HG02973 (cell line): ENCODE data around the gene KLRC3.
"Not testable (repeated sequence)": the region's sequence is repeated elsewhere in the genome, so short reads cannot be mapped to it uniquely, and the experiment has no call there.

Source experiments
- ATAC-seq: cut with Tn5 transposase; IDR thresholded peaks from one replicate; pipeline ENCODE4 v1.9.1; 2021; ENCODE audit warnings: moderate library complexity; ENCODE audit not compliant: unreplicated experiment

Gene KLRC3

GRCh38 chr12:10420334-10420733 is at the start of gene KLRC3:
Gene KLRC3 (minus strand): TSS chr12:10420595. CDS start chr12:10420550, 45 bp downstream.
- not testable (repeated sequence) for ATAC-seq

GRCh38 chr12:10469701-10470100 is 49.3 kb upstream of the KLRC3 start:
- ATAC-seq, result no peak

GRCh38 chr12:10466311-10466710 is 45.9 kb upstream of the KLRC3 start:
- ATAC-seq, result no peak

GRCh38 chr12:10457760-10458159 is 37.4 kb upstream of the KLRC3 start:
- no peak for ATAC-seq

- ATAC-seq, result no peak
Measured at GRCh38 chr12:10456856-10457255, 36.5 kb upstream of the KLRC3 start.

GRCh38 chr12:10455766-10456165 is 35.4 kb upstream of the KLRC3 start:
- no peak for ATAC-seq

DNA sequence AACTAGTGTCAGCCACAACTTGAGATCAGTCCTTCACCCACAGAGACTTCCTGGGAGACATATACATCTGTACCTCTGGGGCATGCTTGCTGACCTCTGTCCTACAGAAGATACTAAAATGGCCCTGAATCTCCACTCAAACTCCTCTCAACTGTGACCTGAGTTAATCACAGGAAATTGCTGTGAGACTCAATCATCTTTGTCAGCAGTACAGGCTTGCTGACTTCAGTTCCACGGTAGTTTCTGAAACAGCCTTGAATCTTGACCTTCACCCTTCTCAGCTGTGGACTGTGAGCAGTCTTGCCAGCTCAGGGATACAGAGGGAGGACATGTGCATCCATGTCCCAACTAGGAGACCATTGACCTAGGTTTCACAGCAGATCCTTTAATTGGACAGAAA is 34.1 kb upstream of the KLRC3 start:
- ATAC-seq, result no peak

DNA sequence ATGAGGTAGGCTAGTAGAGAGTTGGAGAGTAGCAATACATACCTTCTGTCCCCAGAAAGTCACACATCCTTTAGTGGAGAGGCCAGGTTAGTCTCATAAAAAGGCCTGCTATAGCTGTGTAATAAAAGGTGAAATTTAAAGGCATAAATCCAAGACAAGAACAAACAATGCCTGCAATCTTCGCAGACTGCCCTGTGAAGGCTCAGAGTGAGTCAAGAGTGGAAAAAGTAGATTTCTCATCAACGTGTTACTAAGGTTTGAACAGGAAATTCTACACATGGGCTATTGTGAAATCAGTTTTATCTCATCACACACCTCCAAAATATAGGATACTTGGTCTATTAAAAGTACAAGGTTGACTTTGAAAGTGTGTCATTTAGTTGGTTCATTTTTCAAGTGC is 32.8 kb upstream of the KLRC3 start, which contains the start of gene KLRC1:
Gene KLRC1, minus strand, starts transcription at position 222 of the 400 bp plus-strand sequence. CDS start 2,221 bp downstream, outside the sequence.
- ATAC-seq, result no peak

- ATAC-seq, result no peak
Measured at GRCh38 chr12:10448236-10448635, 27.8 kb upstream of the KLRC3 start.

GRCh38 chr12:10446052-10446451 is 25.7 kb upstream of the KLRC3 start:
- ATAC-seq, result not testable (repeated sequence)

DNA sequence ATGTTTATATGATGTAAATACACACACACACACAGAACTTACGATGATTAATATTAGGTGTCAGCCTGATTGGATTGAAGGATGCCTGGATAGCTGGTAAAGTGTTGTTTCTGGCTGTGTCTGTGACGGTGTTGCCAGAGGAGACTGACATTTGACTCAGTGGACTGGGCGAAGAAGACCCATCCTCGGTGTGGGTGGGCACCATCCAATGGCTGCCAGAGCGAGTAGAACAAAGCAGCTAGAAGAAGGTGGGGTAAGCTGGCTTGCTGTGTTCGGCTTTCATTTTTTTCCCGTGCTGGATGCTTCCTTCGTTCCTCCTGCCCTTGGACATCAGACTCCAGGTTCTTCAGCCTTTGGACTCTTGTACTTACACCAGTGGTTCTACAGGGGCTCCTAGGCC is 20.7 kb upstream of the KLRC3 start:
- ATAC-seq, result not testable (repeated sequence)

- not testable (repeated sequence) for ATAC-seq
Measured at GRCh38 chr12:10439608-10440274, 19.3 kb upstream of the KLRC3 start.

DNA sequence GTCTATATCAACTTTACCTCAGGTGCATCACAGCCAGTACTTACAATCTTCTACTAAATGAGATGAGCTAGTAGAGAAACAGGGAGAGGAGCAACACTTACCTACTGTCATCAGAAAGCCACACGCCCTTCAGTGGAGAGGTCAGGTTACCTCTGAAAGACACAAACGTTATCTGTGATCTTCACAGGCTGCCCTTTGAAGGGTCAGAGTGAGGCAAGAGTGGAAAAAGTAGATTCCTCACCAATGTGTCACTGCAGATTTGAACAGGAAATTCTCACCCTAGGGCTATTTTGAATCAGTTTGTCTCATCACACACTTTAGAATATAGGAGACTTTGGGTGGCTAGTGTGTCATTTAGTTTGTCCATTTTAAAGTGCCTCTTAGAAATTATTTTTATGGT is 17.2 kb upstream of the KLRC3 start:
- not testable (repeated sequence) for ATAC-seq

DNA sequence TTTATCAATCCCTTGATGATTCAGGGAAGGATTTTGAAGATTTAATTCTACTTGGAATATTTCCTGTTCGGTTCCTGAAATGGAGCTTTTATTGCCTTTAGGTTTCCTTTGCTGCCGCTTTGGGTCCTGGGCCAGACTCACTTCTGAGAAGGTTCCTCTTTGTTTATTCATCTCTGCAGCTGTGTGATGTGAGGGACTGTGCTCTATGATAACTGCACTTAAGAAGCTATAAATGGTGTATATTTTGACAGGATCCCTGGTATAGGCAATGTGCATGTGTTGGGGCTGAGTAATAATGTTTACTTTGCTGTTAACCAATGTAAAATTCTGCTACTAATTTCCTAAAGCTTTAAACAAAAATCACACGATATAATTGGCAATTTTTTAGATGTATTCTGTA is 15.4 kb upstream of the KLRC3 start, which contains the start of gene KLRC2:
Gene KLRC2, minus strand, starts transcription at position 195 of the 400 bp plus-strand sequence. Its CDS starts 24 bp downstream, at position 171.
- ATAC-seq, result not testable (repeated sequence)

GRCh38 chr12:10430623-10431022 is 10.2 kb upstream of the KLRC3 start:
- not testable (repeated sequence) for ATAC-seq

DNA sequence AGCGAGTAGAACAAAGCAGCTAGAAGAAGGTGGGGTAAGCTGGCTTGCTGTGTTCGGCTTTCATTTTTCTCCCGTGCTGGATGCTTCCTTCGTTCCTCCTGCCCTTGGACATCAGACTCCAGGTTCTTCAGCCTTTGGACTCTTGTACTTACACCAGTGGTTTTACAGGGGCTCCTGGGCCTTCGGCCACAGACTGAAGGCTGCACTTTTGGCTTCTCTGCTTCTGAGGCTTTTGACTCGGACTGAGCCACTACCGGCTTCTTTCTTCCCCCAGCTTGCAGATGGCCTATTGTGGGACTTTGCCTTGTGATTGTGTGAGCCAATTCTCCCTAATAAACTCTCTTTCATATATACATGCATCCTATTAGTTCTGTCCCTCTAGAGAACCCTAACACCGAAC is 5.5 kb upstream of the KLRC3 start:
- not testable (repeated sequence) for ATAC-seq

DNA sequence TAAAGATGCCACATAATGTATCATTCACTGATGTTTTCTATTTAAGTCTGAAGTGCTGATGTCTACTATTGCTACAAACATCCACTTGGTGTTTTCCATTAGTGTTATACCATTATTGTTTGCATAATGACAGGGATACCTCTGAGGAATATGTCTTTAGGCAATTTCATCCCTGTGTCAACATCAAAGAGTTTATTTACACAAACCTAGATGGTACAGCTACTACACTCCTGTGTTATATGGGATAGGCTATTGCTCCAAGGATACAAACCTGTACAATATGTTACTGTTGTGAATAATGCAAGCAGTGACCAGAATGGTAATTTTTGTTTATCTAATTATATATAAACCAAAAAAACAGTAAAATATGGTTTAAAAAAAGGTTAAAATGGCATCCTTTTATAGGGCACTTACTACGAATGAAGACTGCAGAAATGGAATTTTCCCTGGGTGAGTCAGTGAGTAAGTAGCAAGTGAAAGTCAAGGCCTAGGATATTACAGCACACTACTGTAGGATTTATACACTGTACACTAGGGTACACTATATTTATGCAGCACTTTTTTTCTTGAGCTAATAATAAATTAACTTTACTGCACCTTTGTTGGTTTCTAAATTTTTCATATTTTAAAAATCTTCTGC is 4.0 kb upstream of the KLRC3 start:
- not testable (repeated sequence) for ATAC-seq

- not testable (repeated sequence) for ATAC-seq
Measured at GRCh38 chr12:10422159-10422558, 1.8 kb upstream of the KLRC3 start.

DNA sequence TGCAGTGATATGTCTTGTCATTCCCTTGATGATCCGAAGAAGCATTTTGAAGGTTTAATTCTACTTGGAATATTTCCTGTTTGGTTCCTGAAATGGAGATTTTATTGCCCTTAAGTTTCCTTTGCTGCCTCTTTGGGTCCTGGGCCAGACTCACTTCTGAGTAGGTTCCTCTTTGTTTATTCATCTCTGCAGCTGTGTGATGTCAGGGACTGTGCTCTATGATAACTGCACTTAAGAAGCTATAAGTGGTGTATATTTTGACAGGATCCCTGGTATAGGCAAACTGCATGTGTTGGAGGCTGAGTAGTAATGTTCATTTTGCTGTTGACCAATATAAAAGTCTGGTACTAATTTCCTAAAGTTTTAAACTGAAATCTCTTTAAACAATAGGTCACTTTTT is 11.0 kb downstream of the KLRC3 start, which contains the start of gene KLRC4:
Gene KLRC4, minus strand, starts transcription at position 366 of the 400 bp plus-strand sequence. Its CDS starts 182 bp downstream, at position 184.
- ATAC-seq, result no peak

GRCh38 chr12:10408842-10409241 is 11.6 kb downstream of the KLRC3 start:
- ATAC-seq, result no peak

DNA sequence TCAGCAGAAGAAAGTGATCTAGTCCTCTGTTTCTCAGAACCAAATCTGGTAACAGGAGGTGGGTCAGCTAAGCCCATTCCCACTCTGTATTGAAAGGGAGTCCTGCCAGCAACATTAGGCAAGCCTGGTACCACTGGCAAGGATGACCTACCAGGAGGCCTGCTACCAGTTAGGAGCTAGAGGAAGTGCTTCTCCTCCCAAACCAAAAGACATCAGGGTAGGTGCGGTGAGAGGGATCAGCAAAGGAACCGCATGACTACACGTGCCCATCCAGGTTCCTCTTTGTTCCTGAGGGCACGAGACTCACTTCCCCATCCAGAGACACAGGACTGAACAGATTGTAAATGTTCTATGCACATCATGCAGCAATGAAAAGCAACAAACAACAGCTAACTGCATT is 13.7 kb downstream of the KLRC3 start:
- no peak for ATAC-seq

GRCh38 chr12:10405294-10405693 is 15.1 kb downstream of the KLRC3 start:
- ATAC-seq, result no peak
